NCI-H1436 treated with DMSO at 0.1 percent for 48 hours (cell line): Measurements from ENCODE around the gene MAN1A1.
A peak's percentile ranks its signal among the peaks of the same experiment; 100 is the strongest.

Experiments
- DNase-seq: peaks from one replicate; lab custom pipeline; 2025; lab: John Stamatoyannopoulos, UW

Gene MAN1A1

DNA sequence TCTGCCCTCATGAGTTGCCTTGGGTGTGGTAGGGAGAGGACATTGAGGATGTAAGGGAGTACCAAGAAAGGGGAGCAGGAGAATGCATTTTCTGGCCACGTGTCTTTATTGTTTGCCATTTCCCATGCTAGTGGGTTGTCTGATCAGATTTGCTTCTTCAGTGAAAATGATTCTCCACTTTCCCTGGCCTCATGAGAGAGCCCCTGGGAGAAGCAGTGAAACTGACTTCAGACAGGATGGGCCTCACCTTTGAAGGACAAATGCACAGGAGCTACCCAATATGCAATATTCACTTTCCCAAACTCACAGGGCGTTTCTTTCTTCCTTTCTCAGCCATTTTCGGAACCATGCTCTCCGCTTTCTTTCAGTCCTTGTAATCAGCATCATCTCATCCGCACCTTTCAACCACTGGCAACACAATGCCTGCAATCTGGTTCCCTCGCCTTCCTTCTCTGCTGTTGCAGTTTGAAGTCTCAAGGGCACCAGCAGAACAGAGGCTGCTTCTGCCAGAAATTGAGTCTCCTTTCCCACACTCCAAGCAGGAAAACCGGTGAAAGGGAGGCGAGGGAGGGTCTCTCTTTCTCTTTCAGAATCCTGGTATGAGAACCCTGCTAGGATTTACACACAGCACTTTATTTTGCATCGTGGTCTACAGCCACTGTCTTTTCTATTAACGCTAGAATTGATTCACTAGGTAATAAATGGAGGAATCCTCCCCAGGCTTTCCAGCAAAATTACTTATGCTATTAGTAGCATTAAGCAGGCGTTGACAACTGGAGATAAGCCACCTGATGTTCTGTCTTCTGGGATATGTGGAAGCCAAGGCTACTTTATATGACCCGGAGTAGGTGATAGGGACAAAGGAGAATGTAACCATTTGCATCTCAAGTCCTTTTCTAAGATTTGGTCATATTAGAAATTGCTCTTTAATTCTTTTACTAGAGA is 209.1 kb downstream of the MAN1A1 start:
- DNase-seq = no peak

DNA sequence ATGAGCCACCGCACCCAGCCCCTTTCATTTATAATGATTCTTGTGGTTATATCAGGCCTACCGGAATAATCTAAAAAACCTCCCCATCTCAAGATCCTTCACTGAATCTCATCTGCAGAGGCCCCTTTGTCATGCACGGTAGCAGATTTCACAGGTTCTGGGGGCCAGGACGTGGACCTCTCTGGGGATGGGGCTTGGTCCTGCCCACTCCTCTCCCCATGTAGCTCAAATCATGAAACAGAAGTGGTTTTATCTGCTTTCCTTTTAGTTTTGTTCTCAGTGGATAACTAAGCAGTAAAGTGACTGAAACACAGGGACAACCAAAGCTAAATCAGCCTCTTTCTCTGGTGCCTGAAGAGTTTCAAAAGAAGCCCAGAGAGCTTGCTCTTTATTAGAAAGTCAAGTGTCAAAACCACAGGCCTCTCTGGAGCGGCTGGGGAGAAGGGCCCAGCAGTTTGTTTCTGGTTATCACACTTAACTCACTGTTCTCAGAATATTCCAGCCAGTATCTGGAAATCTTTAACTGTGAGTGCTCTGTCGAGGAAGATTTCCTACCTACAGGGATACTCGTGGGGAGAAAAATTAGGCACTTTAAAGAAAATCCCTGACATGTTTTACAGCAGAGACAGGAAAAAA is 210.5 kb downstream of the MAN1A1 start:
- DNase-seq = no peak

- DNase-seq = no peak
Observed at GRCh38 chr6:119137194-119138072, 212.1 kb downstream of the MAN1A1 start.

DNA sequence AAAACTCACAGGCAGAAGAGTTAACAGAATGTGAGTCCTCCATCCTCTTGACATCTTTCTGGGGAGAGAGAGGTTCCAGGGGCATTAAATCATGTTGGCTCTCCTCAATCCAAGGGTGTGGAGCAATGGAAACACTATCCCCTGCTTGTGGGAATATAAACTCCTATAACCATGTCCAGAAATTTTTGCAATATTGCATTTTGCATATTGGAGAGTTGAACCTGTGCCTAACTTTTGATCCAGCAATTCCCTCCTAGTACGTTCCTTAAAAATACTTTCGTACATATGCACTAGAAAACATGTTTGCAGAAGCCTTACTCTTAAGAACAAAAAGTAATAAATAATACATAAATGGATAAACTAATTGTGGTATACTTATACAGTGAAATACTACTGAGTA is 214.8 kb downstream of the MAN1A1 start:
- no peak for DNase-seq

GRCh38 chr6:119133400-119133799 is 216.2 kb downstream of the MAN1A1 start:
- DNase-seq = no peak

DNA sequence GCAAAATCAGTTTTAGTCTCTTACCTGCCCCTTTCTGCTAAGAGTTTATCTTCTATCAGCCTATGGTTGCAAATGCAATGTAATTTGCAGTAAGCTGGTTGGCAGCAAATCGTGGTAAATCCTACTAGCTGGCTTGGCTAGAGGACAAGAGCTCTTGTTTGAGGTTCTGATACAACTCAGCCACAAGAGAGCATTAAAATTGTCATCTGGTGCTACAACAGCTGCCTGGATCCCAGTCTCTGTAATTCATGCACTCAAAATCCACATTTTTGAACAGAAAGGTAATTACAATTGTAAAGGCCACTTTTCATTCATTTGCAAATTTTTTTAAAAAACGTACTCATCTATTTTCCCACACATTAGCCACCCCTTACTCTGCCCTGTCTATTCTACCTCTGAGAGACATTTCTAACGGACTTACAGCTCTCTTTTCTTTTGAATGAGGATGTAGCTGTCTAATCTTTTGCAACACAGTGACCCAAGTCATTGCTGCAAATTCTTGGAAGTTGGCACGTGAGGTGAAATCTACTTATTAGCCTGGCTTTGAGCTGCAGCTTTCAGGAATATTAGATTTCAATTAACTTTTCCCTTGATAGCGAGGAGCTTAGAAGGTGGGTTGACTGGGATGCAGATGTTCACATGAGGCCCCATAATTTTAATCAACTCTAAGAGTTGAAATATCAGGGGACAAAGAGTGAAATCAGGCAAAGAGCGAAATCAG is 217.1 kb downstream of the MAN1A1 start:
- DNase-seq = no peak

- no peak for DNase-seq
Observed at GRCh38 chr6:119129968-119130484, 219.5 kb downstream of the MAN1A1 start.

DNA sequence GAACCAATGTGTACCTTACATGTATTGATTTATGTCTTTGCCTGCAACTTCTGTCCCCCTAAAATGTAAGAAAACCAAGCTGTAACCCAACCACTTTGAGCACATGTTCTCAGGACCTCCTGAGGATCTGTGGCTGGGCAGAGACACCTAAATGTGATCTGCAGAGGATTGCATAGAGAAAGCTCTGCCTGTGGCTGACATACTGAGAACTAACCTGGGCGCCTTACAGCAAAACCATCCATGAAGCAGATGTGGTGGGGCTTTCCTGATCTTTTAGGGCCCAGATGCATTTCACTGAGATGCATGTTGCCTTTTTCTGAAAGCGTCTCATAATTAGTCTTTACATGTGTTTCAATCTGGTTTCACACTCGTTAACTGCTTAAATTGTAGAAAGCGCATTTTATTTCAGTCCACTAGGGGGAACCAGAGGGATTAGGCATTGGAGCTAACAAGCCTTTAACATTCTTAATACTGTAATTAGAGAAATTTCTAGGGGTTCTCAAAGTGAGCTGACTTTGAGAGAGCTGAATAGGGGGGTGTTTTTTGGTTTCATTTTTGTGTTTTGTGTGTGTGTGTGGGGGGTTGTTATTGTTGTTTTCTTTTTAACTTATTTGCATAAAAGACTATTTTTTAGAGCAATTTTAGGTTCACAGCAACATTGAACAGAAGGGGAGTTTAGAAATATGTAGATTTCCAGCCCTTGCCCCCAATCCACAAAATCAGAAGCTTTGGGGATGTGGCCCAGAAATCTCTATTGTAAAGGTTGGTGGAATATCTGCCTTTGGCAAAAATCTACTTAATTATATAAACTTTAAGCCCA is 220.2 kb downstream of the MAN1A1 start:
- peak; percentile 18 for DNase-seq

DNA sequence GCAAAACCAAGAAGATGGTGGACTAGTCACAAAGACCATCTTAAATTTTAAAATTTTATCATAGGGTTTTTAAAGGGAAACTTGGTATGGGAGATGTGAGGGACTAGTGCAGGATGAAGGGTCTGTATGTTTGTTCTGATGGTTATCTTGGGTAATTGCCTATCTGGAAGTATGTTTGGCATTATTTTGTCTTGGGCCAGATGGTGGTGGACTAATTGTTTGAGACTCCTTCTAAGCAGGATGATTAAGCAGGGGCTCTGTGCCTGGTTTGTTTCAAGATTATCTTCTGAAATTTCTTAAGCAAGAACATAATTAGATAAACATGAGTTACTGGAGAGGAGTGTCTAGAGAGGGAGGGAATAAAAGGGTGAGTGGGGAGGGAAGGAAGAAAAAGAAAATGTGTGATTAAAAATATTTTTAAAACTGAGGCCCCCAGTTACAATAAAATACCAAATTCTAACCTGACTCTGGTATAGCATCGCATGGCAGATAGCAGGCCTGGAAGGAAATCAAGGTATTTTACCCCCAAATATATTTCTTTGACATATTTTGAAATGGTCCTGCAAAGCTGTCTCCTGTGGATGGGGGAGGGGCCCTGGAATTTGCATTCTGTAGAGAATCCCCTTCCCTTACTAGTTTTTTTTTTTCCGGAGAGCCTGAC is 221.2 kb downstream of the MAN1A1 start:
- no peak for DNase-seq

- DNase-seq = no peak
Observed at GRCh38 chr6:119127627-119128026, 221.9 kb downstream of the MAN1A1 start.
